Fibroblast of lung (primary cell): ENCODE results near the gene HERPUD1. TPM values are rescaled to one million over a fixed set of nuclear protein-coding genes. Genes with fewer than 3 reads are reported as not detected.

Experiments used
- DNase-seq, 2 donors: peaks; one replicate each; pipeline versions ENCODE4 v3.0.0 to v3.0.0-alpha.2; 2010; ENCODE audit warnings: low read depth in 2 of 2
- H2AFZ ChIP-seq: 2 replicates; pipeline ENCODE4 v1.5.1; 2012; ENCODE audit warnings: low read length, control low read depth, inconsistent platforms
- H3K27ac ChIP-seq: 2 replicates; pipeline ENCODE4 v1.5.1; 2011; ENCODE audit warnings: low read length, control low read depth; ENCODE audit not compliant: insufficient read depth
- H3K27me3 ChIP-seq: 2 replicates; pipeline ENCODE4 v1.5.1; 2011; ENCODE audit warnings: mild to moderate bottlenecking, low read length; ENCODE audit not compliant: control insufficient read depth, insufficient read depth
- H3K36me3 ChIP-seq: 2 replicates; pipeline ENCODE4 v1.5.1; 2011; ENCODE audit warnings: low read length; ENCODE audit not compliant: control insufficient read depth, insufficient read depth
- H3K4me1 ChIP-seq: 2 replicates; pipeline ENCODE4 v1.5.1; 2011; ENCODE audit warnings: low read length; ENCODE audit not compliant: control insufficient read depth, insufficient read depth; ENCODE audit errors: extremely low read depth
- H3K4me2 ChIP-seq: 2 replicates; pipeline ENCODE4 v1.5.1; 2011; ENCODE audit warnings: low read length, control low read depth; ENCODE audit not compliant: insufficient read depth; ENCODE audit errors: extremely low read depth
- H3K4me3 ChIP-seq, 4 experiments: fragments of 200-600 bp in 1 of 4; sonication (generic) in 1 of 4; replicated peaks in 1 of 4; 2 replicates each; pipeline ENCODE4 v1.5.1; 2011 to 2016; ENCODE audit warnings: low read length in 4 of 4, low read depth in 3 of 4, mild to moderate bottlenecking in 3 of 4, control low read depth in 2 of 4, inconsistent platforms in 1 of 4, mixed read lengths in 1 of 4; ENCODE audit not compliant: insufficient read depth in 1 of 4; ENCODE audit errors: control extremely low read depth in 1 of 4
- H3K79me2 ChIP-seq: 2 replicates; pipeline ENCODE4 v1.5.1; 2012; ENCODE audit warnings: mild to moderate bottlenecking, low read length, inconsistent platforms; ENCODE audit not compliant: control insufficient read depth, insufficient read depth
- H3K9ac ChIP-seq: 2 replicates; pipeline ENCODE4 v1.5.1; 2011; ENCODE audit warnings: mild to moderate bottlenecking, low read length, control low read depth; ENCODE audit not compliant: insufficient read depth
- H3K9me3 ChIP-seq: 2 replicates; pipeline ENCODE4 v1.5.1; 2012; ENCODE audit warnings: low read depth, low read length; ENCODE audit not compliant: control insufficient read depth, insufficient read depth
- H4K20me1 ChIP-seq: 2 replicates; pipeline ENCODE4 v1.5.1; 2011; ENCODE audit warnings: low read length; ENCODE audit not compliant: control insufficient read depth, insufficient read depth; ENCODE audit errors: extremely low read depth
- EZH2 ChIP-seq: IDR thresholded peaks from 2 replicates; pipeline ENCODE4 v1.5.1; 2012; ENCODE audit warnings: low read length, control low read depth, mild to moderate bottlenecking; ENCODE audit errors: missing control alignments
- polyA plus RNA-seq, 2 donors: library from polyadenylated mRNA; depleted of rRNA in 1 of 2; stranded (reverse) in 1 of 2; unstranded in 1 of 2; fragments of >200 nt; gene quantifications; 2 replicates each; pipeline ENCODE4 v1.2.1, GENCODE V29; 2011 to 2012; ENCODE audit warnings: missing spikeins in 1 of 2
- total RNA-seq: library from RNA; depleted of rRNA; stranded (reverse); fragments of >200 nt; gene quantifications from 2 replicates; pipeline ENCODE4 v1.2.1, GENCODE V29; 2014
- TF ChIP-seq, protein P1 (sequence below), 2 donors: IDR thresholded peaks in 1 of 2; conservative IDR thresholded peaks in 1 of 2; 1 replicate in 1 of 2; 2 replicates in 1 of 2; pipeline ENCODE4 v1.5.1; 2011 to 2012; ENCODE audit warnings: low read length in 2 of 2, control low read depth in 1 of 2, inconsistent platforms in 1 of 2, low read depth in 1 of 2, mild to moderate bottlenecking in 1 of 2

Gene HERPUD1
- total and polyA plus RNA-seq, 2 donors (not counting 1 experiment from before 2014, with no cell fraction given), result 117 to 199 TPM

DNA sequence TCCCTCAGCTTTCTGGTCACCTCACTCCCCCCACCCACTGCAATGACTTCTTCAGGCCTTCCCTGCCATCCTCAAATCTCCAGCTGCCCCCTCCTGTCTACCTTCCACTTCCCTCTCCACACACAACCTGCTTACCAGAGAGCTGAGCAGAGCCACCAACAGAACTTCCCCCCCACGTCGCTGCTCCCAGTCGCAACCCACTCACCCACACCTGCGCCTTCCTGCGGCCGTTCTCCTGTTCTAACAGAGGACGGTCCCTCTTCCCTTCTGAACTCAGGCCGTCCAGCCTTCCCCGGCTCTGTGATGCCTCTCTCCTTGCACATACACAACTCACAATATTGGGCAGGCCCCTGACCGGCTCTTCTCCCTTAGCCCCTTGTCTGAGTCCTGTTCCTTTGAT lies 43.8 kb downstream of the HERPUD1 start:
- DNase-seq, result no peak
- H3K79me2 ChIP-seq, result no peaks in the 10 kb centered on the region
- H4K20me1 ChIP-seq, result no peaks in the 10 kb centered on the region
- H3K4me3 ChIP-seq, result no peak overlapping the region
- H3K27ac ChIP-seq, result no peak overlapping the region
- no peak overlapping the region for H3K4me2 ChIP-seq
- H3K9ac ChIP-seq, result no peak overlapping the region
- no peaks in the 10 kb centered on the region for H3K9me3 ChIP-seq
- H2AFZ ChIP-seq, result no peak overlapping the region
- H3K36me3 ChIP-seq, result no peaks in the 10 kb centered on the region
- no peaks in the 10 kb centered on the region for H3K27me3 ChIP-seq
- H3K4me1 ChIP-seq, result no peaks in the 10 kb centered on the region
- no peak for TF ChIP-seq EZH2
- TF ChIP-seq, protein P1, sequence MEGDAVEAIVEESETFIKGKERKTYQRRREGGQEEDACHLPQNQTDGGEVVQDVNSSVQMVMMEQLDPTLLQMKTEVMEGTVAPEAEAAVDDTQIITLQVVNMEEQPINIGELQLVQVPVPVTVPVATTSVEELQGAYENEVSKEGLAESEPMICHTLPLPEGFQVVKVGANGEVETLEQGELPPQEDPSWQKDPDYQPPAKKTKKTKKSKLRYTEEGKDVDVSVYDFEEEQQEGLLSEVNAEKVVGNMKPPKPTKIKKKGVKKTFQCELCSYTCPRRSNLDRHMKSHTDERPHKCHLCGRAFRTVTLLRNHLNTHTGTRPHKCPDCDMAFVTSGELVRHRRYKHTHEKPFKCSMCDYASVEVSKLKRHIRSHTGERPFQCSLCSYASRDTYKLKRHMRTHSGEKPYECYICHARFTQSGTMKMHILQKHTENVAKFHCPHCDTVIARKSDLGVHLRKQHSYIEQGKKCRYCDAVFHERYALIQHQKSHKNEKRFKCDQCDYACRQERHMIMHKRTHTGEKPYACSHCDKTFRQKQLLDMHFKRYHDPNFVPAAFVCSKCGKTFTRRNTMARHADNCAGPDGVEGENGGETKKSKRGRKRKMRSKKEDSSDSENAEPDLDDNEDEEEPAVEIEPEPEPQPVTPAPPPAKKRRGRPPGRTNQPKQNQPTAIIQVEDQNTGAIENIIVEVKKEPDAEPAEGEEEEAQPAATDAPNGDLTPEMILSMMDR (conservative IDR thresholded peaks at IDR 0.05 in 1 of 2, IDR thresholded peaks at IDR 0.05 in 1 of 2; ENCODE audit: low read depth in 1 of 2, low read length in 2 of 2), result no peak

DNA sequence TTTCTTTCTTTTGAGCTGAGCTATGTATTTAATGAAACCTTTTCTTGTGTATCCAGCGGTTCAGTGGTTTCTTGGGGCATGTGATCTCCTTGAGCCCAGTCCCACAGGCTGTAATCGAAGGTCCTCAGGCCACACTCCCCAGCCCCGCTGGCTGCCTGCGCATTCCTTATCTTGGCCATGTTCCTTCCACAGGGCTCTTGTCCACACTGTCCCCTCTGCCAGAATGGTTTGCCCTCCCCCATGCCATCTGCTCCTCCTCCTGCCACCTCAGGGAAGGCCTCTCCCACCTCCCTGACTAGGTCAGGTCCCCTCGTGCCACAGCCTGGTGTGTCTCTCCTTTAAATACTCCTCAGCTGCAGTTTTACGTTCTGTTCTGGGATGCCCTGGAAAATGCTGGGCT lies 45.3 kb downstream of the HERPUD1 start:
- H4K20me1 ChIP-seq, result no peaks in the 10 kb centered on the region
- TF ChIP-seq, protein P1 (conservative IDR thresholded peaks at IDR 0.05 in 1 of 2, IDR thresholded peaks at IDR 0.05 in 1 of 2; ENCODE audit: low read depth in 1 of 2, low read length in 2 of 2), result no peak
- TF ChIP-seq EZH2, result no peak
- no peaks in the 10 kb centered on the region for H3K27me3 ChIP-seq
- H3K27ac ChIP-seq, result no peak overlapping the region
- H3K36me3 ChIP-seq, result no peaks in the 10 kb centered on the region
- no peaks in the 10 kb centered on the region for H3K9me3 ChIP-seq
- DNase-seq, result no peak
- H3K79me2 ChIP-seq, result no peaks in the 10 kb centered on the region
- no peak overlapping the region for H3K4me3 ChIP-seq
- no peak overlapping the region for H3K4me2 ChIP-seq
- no peak overlapping the region for H3K9ac ChIP-seq
- no peak overlapping the region for H2AFZ ChIP-seq
- H3K4me1 ChIP-seq, result no peaks in the 10 kb centered on the region

DNA sequence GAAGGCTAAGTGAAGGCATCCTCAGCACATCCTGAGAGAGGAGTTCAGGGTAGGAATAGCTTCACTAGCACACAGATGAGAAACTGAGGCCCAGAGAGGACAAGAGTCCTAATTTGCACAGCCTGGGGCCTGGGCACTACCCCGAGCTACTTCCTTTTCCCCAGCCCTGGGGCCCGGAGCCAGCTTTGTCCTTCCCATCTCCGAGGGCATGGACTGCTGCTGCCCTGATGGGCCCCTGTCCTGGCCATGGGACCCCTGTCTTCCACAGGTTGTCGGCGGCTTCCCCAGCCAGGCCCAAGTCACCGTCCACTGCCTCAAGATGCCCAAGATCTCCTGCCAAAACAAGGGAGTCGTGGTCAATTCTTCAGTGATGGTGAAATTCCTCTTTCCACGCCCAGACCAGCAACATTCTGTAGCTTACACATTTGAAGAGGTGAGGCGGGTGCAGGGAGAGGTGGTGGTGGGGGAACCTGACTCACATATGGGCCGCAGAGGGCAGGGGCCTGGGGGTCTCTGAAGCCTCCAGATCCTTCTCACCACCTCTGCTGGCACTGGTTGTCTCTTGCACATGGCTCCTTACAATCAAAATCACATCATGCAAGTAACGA lies 46.0 kb downstream of the HERPUD1 start:
- Histone ChIP-seq H3K79me2 (no peaks in the 10 kb centered on the region), H3K36me3 (no peaks in the 10 kb centered on the region), H3K4me2 (no peak overlapping the region), H3K27ac (no peak overlapping the region), H3K9ac (no peak overlapping the region), H3K4me1 (no peaks in the 10 kb centered on the region), H3K4me3 (no peak overlapping the region), H3K27me3 (no peaks in the 10 kb centered on the region), H4K20me1 (no peaks in the 10 kb centered on the region), H3K9me3 (no peaks in the 10 kb centered on the region), H2AFZ (no peak overlapping the region)
- no peak for TF ChIP-seq EZH2
- TF ChIP-seq, protein P1 (conservative IDR thresholded peaks at IDR 0.05 in 1 of 2, IDR thresholded peaks at IDR 0.05 in 1 of 2; ENCODE audit: low read depth in 1 of 2, low read length in 2 of 2), result no peak
- no peak for DNase-seq
